ENCODE measurements around the gene PLEKHN1.

The PLEKHN1 gene

GRCh38 chr1:921011-921837 is 45.1 kb upstream of the PLEKHN1 start:
- H3K36me3 ChIP-seq (ENCODE audit: control insufficient read depth in 1 of 2, insufficient read depth in 2 of 2, low read depth in 1 of 2, low read length in 2 of 2) = peaks cover 0 to 2% of the 10 kb centered on the region in 2 experiments
- no peak overlapping the region for H2BK15ac ChIP-seq (ENCODE audit: low read depth, poor library complexity, severe bottlenecking)
- H2AFZ ChIP-seq (ENCODE audit: low read depth, low read length) = no peak overlapping the region
- H3K23ac ChIP-seq (ENCODE audit: low read length in 2 of 2) = peak overlapping the region in 1 of 2 experiments; percentile 46
- 33% methylated on average over 38 of the region's 38 CpGs for WGBS
- no peak overlapping the region for H3K27ac ChIP-seq (ENCODE audit: low read length, poor library complexity, severe bottlenecking)
- H3K4me2 ChIP-seq (ENCODE audit: low read length, poor library complexity, severe bottlenecking) = peak overlapping the region; percentile 41
- H2BK12ac ChIP-seq (ENCODE audit: low read length in 2 of 2) = peak overlapping the region in 1 of 2 experiments; percentile 99
- no peak overlapping the region for H3K9ac ChIP-seq (ENCODE audit: low read length)
- H3K4me3 ChIP-seq (ENCODE audit: insufficient read depth in 1 of 2, low read depth in 1 of 2, low read length in 2 of 2) = peak overlapping the region in 1 of 2 experiments; percentile 24
- no peaks in the 10 kb centered on the region for H3K9me3 ChIP-seq (ENCODE audit: control insufficient read depth, low read length)
- H3K27me3 ChIP-seq (ENCODE audit: control insufficient read depth in 1 of 2, insufficient read depth in 1 of 2, low read length in 2 of 2) = peaks cover 71 to 80% of the 10 kb centered on the region in 2 experiments
- H3K18ac ChIP-seq (ENCODE audit: low read depth in 1 of 2, low read length in 2 of 2) = peak overlapping the region in 1 of 2 experiments; percentile 92
- H2BK5ac ChIP-seq (ENCODE audit: low read depth, low read length, poor library complexity, severe bottlenecking) = no peak overlapping the region
- H4K8ac ChIP-seq (ENCODE audit: low read length) = no peak overlapping the region
- H2BK120ac ChIP-seq (ENCODE audit: low read depth, low read length) = no peak overlapping the region
- H2AK5ac ChIP-seq (ENCODE audit: low read length, severe bottlenecking) = no peak overlapping the region
- DNase-seq = peak; percentile 86
- peaks cover 55% of the 10 kb centered on the region for H3K4me1 ChIP-seq (ENCODE audit: control insufficient read depth, insufficient read depth, low read depth, low read length)
- H3K4ac ChIP-seq (ENCODE audit: low read depth in 1 of 2, low read length in 2 of 2) = peak overlapping the region; percentile 9 to 68
- no peaks in the 10 kb centered on the region for H3K79me1 ChIP-seq (replicated peaks; ENCODE audit: low read length, poor library complexity, severe bottlenecking)
- H4K91ac ChIP-seq (ENCODE audit: low read length) = peak overlapping the region; percentile 92
- H3K14ac ChIP-seq (ENCODE audit: low read length in 2 of 2) = peak overlapping the region in 1 of 2 experiments; percentile 93

GRCh38 chr1:923131-923990 is 42.9 kb upstream of the PLEKHN1 start, which contains the start of gene SAMD11:
TSS of gene SAMD11 (plus strand) at chr1:923923. CDS start at chr1:924432, 509 bp downstream.
- Histone ChIP-seq H3K4me3 (ENCODE audit: insufficient read depth in 1 of 2, low read depth in 1 of 2, low read length in 2 of 2) (peak within 1 kb of the TSS; percentile 46 to 61), H3K4me1 (ENCODE audit: control insufficient read depth, insufficient read depth, low read depth, low read length) (peaks cover 54% of the 10 kb centered on the region), H3K18ac (ENCODE audit: low read depth in 1 of 2, low read length in 2 of 2) (peak within 1 kb of the TSS; percentile 52 to 92), H4K8ac (ENCODE audit: low read length) (peak within 1 kb of the TSS; percentile 38), H3K9ac (ENCODE audit: low read length) (no peak within 1 kb of the TSS), H2AFZ (ENCODE audit: low read depth, low read length) (peak within 1 kb of the TSS; percentile 7), H3K27ac (ENCODE audit: low read length, poor library complexity, severe bottlenecking) (no peak within 1 kb of the TSS), H4K91ac (ENCODE audit: low read length) (peak within 1 kb of the TSS; percentile 70), H2AK5ac (ENCODE audit: low read length, severe bottlenecking) (no peak within 1 kb of the TSS), H3K36me3 (ENCODE audit: control insufficient read depth in 1 of 2, insufficient read depth in 2 of 2, low read depth in 1 of 2, low read length in 2 of 2) (peaks cover 0 to 2% of the 10 kb centered on the region in 2 experiments), H3K79me1 (replicated peaks; ENCODE audit: low read length, poor library complexity, severe bottlenecking) (no peaks in the 10 kb centered on the region), H2BK12ac (ENCODE audit: low read length in 2 of 2) (peak within 1 kb of the TSS in 1 of 2 experiments; percentile 95), H2BK120ac (ENCODE audit: low read depth, low read length) (peak within 1 kb of the TSS; percentile 23), H3K9me3 (ENCODE audit: control insufficient read depth, low read length) (no peaks in the 10 kb centered on the region), H3K14ac (ENCODE audit: low read length in 2 of 2) (peak within 1 kb of the TSS in 1 of 2 experiments; percentile 66), H3K4ac (ENCODE audit: low read depth in 1 of 2, low read length in 2 of 2) (peak within 1 kb of the TSS; percentile 17 to 82), H3K27me3 (ENCODE audit: control insufficient read depth in 1 of 2, insufficient read depth in 1 of 2, low read length in 2 of 2) (peaks cover 70 to 72% of the 10 kb centered on the region in 2 experiments), H3K4me2 (ENCODE audit: low read length, poor library complexity, severe bottlenecking) (peak within 1 kb of the TSS; percentile 72), H2BK15ac (ENCODE audit: low read depth, poor library complexity, severe bottlenecking) (peak within 1 kb of the TSS; percentile 79), H3K23ac (ENCODE audit: low read length in 2 of 2) (peak within 1 kb of the TSS in 1 of 2 experiments; percentile 97), H2BK5ac (ENCODE audit: low read depth, low read length, poor library complexity, severe bottlenecking) (no peak within 1 kb of the TSS)
- peak; percentile 84 for DNase-seq
- 3% methylated on average over 70 of the region's 72 CpGs for WGBS

GRCh38 chr1:923991-924655 is 42.2 kb upstream of the PLEKHN1 start:
- Histone ChIP-seq H3K9me3 (ENCODE audit: control insufficient read depth, low read length) (no peaks in the 10 kb centered on the region), H3K23ac (ENCODE audit: low read length in 2 of 2) (peak overlapping the region in 1 of 2 experiments; percentile 30), H2AFZ (ENCODE audit: low read depth, low read length) (peak overlapping the region; percentile 7), H2BK5ac (ENCODE audit: low read depth, low read length, poor library complexity, severe bottlenecking) (no peak overlapping the region), H3K27me3 (ENCODE audit: control insufficient read depth in 1 of 2, insufficient read depth in 1 of 2, low read length in 2 of 2) (peaks cover 63 to 71% of the 10 kb centered on the region in 2 experiments), H2BK12ac (ENCODE audit: low read length in 2 of 2) (peak overlapping the region in 1 of 2 experiments; percentile 65), H2BK120ac (ENCODE audit: low read depth, low read length) (peak overlapping the region; percentile 11), H3K4ac (ENCODE audit: low read depth in 1 of 2, low read length in 2 of 2) (peak overlapping the region in 1 of 2 experiments; percentile 82), H3K36me3 (ENCODE audit: control insufficient read depth in 1 of 2, insufficient read depth in 2 of 2, low read depth in 1 of 2, low read length in 2 of 2) (peaks cover 0 to 3% of the 10 kb centered on the region in 2 experiments), H3K4me2 (ENCODE audit: low read length, poor library complexity, severe bottlenecking) (peak overlapping the region; percentile 71), H3K9ac (ENCODE audit: low read length) (no peak overlapping the region), H3K14ac (ENCODE audit: low read length in 2 of 2) (no peak overlapping the region), H3K18ac (ENCODE audit: low read depth in 1 of 2, low read length in 2 of 2) (peak overlapping the region; percentile 52 to 88), H3K27ac (ENCODE audit: low read length, poor library complexity, severe bottlenecking) (no peak overlapping the region), H3K79me1 (replicated peaks; ENCODE audit: low read length, poor library complexity, severe bottlenecking) (no peaks in the 10 kb centered on the region), H2BK15ac (ENCODE audit: low read depth, poor library complexity, severe bottlenecking) (peak overlapping the region; percentile 79), H4K91ac (ENCODE audit: low read length) (no peak overlapping the region), H3K4me3 (ENCODE audit: insufficient read depth in 1 of 2, low read depth in 1 of 2, low read length in 2 of 2) (peak overlapping the region; percentile 46 to 55), H4K8ac (ENCODE audit: low read length) (peak overlapping the region; percentile 38), H3K4me1 (ENCODE audit: control insufficient read depth, insufficient read depth, low read depth, low read length) (peaks cover 54% of the 10 kb centered on the region), H2AK5ac (ENCODE audit: low read length, severe bottlenecking) (no peak overlapping the region)
- WGBS = under 1% methylated on average over 64 of the region's 98 CpGs
- no peak for DNase-seq
